PFSK-1 (cell line): ENCODE measurements around the gene CLDN6.
A peak's percentile ranks its signal among the peaks of the same experiment; 100 is the strongest.

Experiments
- FOXP2 ChIP-seq: optimal IDR thresholded peaks from 2 replicates; pipeline ENCODE3; 2011; ENCODE audit warnings: borderline replicate concordance, control low read depth, inconsistent platforms; ENCODE audit not compliant: insufficient read depth; ENCODE audit errors: extremely low read length, extremely low read depth
- POLR2AphosphoS5 ChIP-seq: IDR thresholded peaks from 2 replicates; pipeline ENCODE4 v1.6.1; 2012; ENCODE audit warnings: low read depth, mild to moderate bottlenecking, control low read depth, low read length, moderate library complexity
- REST ChIP-seq, 2 experiments: IDR thresholded peaks; 2 replicates each; pipeline versions ENCODE4 v1.6.1 to v1.8.0; 2011 to 2012; ENCODE audit warnings: low read depth in 2 of 2, low read length in 2 of 2, control low read depth in 1 of 2, inconsistent platforms in 1 of 2, mild to moderate bottlenecking in 1 of 2, moderate library complexity in 1 of 2; ENCODE audit not compliant: insufficient read depth in 1 of 2
- SIN3A ChIP-seq: IDR thresholded peaks from 2 replicates; pipeline ENCODE4 v1.6.1; 2012; ENCODE audit warnings: mild to moderate bottlenecking, low read length, moderate library complexity, borderline replicate concordance; ENCODE audit not compliant: insufficient read depth
- TAF1 ChIP-seq: IDR thresholded peaks from 2 replicates; pipeline ENCODE4 v1.6.1; 2012; ENCODE audit warnings: low read length, control low read depth, borderline replicate concordance; ENCODE audit not compliant: insufficient read depth

The CLDN6 gene

DNA sequence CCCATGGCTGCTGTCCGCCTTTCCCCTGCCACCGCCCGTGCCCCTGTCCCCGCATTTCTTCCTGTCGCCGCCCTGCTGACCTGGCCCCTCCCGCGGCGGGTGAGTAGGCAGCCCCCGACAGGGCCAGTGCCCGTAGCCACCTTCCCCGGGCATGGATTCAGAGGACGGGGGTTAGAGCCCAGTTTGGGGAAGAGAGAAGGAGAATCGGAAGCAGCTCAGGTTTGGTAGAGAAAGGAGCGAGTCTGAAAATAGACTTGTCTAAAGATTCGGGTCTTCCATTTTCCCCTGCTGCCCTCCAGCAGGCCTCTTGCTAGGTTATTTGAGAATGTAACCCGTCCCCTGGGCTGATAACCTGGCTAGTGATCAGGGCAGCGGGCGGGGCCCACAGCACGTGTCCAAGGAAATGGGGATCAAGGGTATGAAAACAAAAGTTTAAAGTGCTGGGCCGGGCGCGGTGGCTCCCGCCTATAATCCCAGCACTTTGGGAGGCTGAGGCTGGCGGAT is 13.2 kb downstream of the CLDN6 start:
- TF ChIP-seq SIN3A = no peak
- TF ChIP-seq REST (IDR thresholded peaks at IDR 0.05; ENCODE audit: insufficient read depth in 1 of 2, low read depth in 2 of 2, low read length in 2 of 2) = no peak
- no peak for TF ChIP-seq POLR2AphosphoS5
- TF ChIP-seq TAF1 = no peak
- no peak for TF ChIP-seq FOXP2

DNA sequence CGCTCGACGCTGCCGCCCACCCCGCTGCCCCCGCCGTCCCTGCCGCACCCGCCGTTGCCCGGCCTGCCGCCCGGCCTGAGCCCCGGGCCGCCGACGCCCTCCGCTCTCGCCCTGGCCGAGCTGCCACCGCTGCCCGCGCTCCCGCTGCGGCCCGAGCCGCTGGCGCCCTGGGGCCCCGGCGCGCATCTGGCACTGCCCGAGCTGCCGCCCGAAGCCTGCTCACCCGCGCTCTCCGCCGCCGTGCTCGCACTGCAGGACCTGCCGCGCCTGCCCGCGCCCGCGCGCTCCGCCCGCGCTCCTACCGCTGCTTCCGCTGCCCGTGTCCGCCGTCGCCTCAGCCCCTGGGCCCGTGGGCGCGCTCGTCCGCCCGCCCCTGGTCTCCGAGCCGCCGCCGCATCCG is 13.7 kb downstream of the CLDN6 start:
- TF ChIP-seq REST (IDR thresholded peaks at IDR 0.05; ENCODE audit: insufficient read depth in 1 of 2, low read depth in 2 of 2, low read length in 2 of 2) = no peak
- no peak for TF ChIP-seq FOXP2
- TF ChIP-seq SIN3A = no peak
- no peak for TF ChIP-seq POLR2AphosphoS5
- TF ChIP-seq TAF1 = no peak

GRCh38 chr16:3003582-3004270 is 14.3 kb downstream of the CLDN6 start:
- TF ChIP-seq SIN3A = no peak
- TF ChIP-seq FOXP2 = peak; percentile 17

GRCh38 chr16:3001316-3001715 is 16.7 kb downstream of the CLDN6 start:
- no peak for TF ChIP-seq POLR2AphosphoS5
- no peak for TF ChIP-seq SIN3A
- no peak for TF ChIP-seq FOXP2
- no peak for TF ChIP-seq REST (IDR thresholded peaks at IDR 0.05; ENCODE audit: insufficient read depth in 1 of 2, low read depth in 2 of 2, low read length in 2 of 2)
- TF ChIP-seq TAF1 = no peak

- TF ChIP-seq POLR2AphosphoS5 = no peak
- TF ChIP-seq FOXP2 = no peak
- no peak for TF ChIP-seq TAF1
- no peak for TF ChIP-seq SIN3A
- no peak for TF ChIP-seq REST (IDR thresholded peaks at IDR 0.05; ENCODE audit: insufficient read depth in 1 of 2, low read depth in 2 of 2, low read length in 2 of 2)
Measured at GRCh38 chr16:3000540-3000939, 17.4 kb downstream of the CLDN6 start.
